IPS DF 19.7 (cell line): ENCODE measurements around the gene NOC2L.
"Not testable (repeated sequence)": the region's sequence is repeated elsewhere in the genome, so short reads cannot be mapped to it uniquely, and the experiment has no call there.

Experiments used
- DNase-seq: peaks from one replicate; pipeline ENCODE4 v3.0.0-alpha.2; 2013; ENCODE audit warnings: low read depth, low spot score

Gene NOC2L

DNA sequence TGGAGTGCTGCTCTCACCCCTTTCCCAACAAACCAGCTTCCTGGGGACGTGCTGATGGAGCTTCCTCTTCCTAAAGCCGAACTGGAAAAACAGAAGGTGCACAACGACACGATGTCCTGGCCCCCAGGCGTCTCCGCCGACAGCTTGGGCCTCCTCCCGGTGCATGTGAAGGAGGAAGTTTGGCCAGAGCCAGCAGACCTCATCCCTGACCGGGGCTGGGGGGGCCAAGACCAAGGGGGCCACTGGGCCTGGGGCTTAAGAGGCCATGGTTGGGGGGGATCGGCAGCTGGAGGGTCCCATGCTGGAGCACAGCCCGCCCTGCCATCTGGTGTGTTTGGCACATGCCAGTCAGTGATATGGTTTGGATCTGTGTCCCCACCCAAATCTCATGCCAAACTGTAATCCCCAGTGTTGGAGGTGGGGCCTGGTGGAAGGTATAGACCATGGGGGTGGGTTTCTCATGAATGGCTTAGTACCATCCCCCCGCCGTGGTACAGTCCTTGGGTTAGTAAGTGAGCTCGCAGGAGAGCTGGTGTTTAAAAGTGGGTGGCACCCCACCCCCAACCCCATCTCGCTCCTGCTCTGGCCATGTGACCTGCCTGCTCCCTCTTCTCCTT lies 34.4 kb upstream of the NOC2L start:
- DNase-seq = no peak

GRCh38 chr1:992362-992761 lies 33.3 kb upstream of the NOC2L start:
- DNase-seq = no peak

DNA sequence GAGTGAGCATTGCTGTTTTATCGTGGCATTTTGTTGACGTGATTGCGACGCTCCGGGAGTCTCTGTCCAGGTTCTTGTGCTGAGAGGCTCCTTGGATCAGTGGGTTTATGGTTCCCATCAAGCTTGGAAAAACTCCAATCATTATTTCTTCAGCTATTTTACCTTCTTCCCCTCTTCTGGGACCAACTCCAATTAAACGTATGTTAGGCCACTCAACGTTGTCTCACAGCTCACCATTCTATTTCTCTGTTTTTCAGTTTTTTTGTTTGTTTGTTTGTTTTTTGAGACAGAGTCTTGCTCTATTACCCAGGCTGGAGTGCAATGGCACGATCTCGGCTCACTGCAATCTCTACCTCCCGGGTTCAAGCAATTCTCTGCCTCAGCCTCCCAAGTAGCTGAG lies 32.8 kb upstream of the NOC2L start:
- DNase-seq = no peak

DNA sequence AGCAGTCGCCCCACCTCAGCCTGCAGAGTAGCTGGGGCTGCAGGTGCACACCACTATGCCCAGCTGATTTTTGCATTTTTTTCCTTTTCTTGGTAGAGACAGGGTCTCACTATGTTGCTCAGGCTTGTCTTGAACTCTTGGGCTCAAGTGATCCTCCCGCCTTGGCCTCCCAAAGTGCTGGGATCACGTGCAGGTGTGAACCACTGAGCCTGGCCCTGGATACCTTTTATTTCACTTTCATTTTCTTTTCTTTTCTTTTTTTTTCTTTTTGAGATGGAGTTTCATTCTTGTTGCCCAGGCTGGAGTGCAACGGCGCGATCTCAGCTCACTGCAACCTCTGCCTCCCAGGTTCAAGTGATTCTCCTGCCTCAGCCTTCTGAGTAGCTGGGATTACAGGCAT lies 32.2 kb upstream of the NOC2L start:
- not testable (repeated sequence) for DNase-seq

DNA sequence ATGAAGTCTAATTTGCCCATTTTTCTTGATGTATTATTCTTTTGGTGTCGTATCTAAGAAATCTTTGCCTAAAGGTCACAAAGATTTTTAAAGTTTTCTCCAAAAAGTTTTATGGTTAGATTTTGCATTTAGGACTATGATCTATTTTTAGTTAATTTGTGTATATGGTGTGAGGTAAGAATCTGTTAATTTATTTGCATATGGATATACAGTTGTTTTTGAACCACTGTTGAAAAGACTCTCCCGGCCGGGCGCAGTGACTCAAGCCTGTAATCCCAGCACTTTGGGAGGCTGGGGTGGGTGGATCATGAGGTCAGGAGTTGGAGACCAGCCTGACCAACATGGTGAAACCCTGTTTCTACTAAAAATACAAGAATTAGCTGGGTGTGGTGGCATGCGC lies 29.0 kb upstream of the NOC2L start:
- DNase-seq = not testable (repeated sequence)

DNA sequence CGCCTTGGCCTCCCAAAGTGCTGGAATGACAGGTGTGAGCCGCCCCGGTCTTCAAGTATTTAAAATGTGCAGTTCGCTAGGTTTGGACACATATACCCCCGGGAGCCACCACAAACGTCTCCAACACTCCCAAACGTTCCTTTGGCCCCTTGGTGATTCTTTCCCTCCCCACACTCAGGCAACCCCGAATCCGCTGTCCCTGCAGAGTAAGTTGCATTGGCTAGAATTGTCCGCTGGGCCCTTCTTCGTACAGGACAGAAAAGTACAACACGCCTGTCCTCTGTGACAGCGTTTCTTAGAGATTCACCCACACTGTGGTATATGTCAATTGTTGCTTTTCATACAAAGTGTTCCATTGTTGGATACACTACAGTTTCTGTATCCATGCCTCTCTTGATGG lies 26.1 kb upstream of the NOC2L start:
- no peak for DNase-seq

- DNase-seq = no peak
Measured at GRCh38 chr1:984476-984814, 25.4 kb upstream of the NOC2L start.

DNA sequence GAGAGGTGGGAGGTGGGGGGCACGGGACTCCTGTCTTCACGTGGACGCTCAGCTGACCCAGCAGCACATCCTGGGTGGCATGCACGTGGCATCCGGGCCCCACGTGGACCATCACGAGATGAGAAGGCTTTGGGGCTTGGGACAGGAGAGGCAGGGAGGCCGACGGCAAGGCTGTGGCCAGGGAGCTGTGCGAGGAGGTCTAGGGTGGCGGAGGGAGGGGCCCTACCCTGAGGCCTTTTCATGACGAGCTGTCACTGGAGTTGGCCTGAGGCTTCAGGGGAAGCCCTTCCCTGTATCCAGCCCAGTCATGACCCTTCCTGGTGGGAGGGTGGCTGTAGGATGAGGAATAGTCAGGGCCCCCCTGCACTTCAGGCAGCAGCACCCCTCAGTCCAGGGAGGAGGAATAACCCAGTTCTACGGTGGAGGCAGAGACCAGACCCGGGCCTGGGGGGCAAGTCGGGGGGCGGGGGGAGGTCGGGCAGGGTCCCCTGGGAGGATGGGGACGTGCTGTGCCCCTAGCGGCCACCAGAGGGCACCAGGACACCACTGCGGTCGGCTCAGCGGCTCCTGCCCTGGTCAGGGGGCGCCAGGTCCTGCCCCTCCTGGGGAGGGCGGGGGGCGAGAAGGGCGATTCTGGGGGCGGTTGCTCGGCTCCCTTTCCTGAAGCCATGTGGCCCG lies 24.9 kb upstream of the NOC2L start:
- no peak for DNase-seq

GRCh38 chr1:982765-983436 lies 23.8 kb upstream of the NOC2L start:
- DNase-seq = no peak

- DNase-seq = no peak
Measured at GRCh38 chr1:981955-982558, 23.0 kb upstream of the NOC2L start, which contains the start of gene PERM1. Gene PERM1, minus strand, starts transcription at chr1:982093. Its CDS starts 1,064 bp downstream, at chr1:981029.

- no peak for DNase-seq
Measured at GRCh38 chr1:981491-981954, 22.5 kb upstream of the NOC2L start.

DNA sequence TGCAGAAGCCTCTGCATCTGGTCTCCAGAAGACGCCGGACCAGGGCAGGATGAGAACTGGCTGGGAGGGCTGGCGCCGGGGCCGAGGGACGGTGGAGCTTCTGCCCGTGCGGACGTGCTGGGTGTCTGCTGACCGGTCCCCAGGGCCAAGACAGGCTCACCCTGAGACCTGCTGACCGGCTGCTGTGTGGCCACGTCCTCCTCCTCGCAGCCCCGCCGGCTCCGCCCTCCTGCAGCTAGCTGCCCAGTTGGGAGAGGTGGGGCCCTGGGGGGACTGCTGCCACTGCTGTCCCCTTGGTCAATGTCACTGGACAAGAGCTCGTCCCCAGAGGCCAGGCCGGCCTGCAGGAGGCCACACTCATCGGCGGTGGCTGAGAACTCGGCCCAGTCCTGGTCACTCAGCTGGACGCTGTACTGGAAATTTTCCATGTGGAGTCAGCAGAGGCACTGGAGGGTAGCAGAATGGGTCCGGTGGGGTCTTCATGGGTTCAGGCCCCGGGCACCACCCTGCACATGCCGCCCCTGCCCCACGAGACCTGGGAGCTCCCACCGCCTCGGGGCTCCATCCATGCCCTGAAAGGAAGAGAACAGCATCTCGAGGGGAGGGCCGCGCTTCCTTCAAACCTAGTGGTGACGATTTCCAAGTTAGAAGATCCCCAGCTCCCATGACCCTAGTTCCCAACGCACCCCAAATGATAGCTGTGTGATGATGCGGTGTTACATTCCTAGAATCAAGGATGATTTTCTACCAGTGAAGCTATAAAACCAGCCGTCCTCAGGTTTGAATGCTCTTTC lies 21.7 kb upstream of the NOC2L start:
- DNase-seq = no peak

DNA sequence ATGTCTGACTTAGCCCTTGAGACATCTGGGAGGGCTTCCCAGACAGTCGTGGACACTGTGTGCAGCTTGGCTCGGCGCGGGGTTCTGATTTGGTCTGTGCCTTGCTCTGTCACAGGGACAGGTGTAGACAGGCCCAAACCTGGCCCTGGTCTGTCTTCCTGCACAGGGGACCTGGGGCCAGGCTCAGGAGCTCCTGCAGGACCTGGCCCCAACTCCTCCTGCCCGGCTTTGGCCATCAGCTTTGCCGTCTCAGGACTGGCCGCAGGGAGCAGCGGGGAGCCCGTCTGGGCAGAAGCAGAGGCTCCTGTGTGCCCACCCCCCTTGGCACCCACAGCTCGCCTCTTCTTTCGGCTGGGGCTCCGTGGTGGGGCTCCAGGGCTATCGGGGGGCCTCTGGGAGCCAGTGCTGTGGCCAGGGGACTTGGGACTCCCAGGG lies 21.1 kb upstream of the NOC2L start:
- DNase-seq = no peak

DNA sequence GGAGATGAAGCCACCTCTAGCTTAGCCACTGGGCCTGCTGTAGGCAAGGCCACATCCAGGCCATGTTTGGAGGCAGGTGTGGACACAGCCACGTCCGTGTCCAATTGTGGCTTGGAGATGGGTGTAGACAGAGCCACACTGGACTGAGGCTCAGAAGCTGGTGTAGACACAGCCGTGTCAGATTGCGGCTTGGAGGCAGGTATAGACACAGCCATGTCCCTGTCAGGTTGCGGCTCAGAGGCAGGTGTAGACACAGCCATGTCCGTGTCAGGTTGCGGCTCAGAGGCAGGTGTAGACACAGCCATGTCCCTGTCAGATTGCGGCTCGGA lies 20.7 kb upstream of the NOC2L start:
- DNase-seq = no peak

DNA sequence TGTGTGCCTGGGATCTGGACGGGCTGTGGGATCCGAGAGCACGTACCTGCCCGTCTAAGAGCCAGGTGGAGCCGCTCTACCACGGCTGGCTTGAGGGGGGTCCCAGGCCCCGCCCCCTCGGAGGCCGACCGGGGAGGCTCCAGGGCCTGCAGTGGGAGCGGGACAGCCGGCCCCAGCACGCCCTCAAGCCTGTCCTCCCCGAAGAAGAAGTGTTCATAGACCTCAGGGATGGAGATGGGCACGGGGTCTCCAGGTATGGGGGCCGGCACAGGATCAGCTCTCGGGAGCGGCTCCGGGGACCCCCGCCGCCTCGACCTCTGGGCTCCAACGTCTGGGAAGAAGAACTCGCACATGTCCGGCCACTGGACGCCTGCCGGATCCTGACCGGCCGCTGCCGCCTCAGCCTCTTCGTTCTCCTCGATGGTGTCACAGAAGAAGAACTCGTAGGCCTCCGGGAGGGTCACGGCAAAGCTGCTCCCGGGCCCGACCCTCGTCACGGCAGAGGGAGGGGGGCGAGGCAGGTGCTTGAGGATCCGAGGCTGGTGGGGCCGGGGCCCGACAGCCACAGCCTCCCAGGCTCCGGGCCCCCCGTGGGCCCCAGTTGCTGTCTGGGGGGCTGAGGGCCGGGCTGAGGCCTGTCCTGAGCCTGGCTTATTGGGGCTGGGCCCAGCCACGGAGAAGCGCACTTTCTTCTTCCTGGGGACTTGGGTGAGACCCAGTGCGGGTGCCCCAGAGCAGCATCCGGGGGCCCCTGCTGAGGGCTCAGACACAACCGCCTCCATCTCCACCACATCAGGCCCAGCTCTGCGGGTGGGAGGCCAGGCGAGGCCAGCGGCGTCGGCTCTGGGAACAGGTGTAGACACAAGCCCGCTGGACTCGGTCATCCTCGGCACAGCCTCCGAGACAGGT lies 20.0 kb upstream of the NOC2L start:
- no peak for DNase-seq

DNA sequence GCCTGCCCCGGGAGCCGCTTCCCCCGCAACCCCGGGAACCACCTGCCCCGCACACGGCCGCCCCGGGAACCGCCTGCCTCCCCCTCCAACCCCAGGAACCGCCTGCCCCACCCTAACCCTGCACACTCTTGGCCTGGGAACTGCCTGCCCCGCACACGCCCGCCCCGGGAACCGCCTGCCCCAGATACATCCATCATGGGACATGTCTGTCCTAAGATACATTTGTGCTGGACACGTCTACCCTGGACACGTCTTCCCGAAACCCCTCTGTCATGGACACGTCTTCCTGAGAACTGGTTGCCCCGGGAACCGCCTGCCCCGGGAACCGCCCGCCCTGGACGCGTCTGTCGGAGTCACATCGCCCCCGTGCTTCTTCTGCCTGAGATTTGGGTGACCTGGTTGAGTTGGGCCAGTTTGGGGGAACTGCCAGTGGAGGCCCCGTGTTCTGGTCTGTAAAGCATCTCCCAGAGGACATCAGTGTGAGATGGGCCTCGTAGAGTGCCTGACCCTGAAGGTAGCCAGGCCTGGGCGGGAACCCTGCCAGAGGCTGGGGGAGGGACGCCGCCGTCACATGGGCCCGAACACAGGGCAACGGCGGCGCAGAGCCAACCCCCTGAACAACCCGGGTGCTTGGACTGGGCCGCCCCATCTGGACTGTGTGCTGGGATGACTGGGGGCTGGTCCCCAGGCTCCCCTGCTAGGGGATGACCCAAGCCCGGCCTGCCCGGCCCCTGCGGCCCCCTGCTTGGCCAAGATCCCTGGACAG lies 19.2 kb upstream of the NOC2L start:
- no peak for DNase-seq

GRCh38 chr1:976791-977190 lies 17.7 kb upstream of the NOC2L start:
- DNase-seq = not testable (repeated sequence)

GRCh38 chr1:975896-976683 lies 17.0 kb upstream of the NOC2L start:
- no peak for DNase-seq

- no peak for DNase-seq
Measured at GRCh38 chr1:975365-975764, 16.3 kb upstream of the NOC2L start.
